ENCODE results near the gene CEPT1.

Gene CEPT1

DNA sequence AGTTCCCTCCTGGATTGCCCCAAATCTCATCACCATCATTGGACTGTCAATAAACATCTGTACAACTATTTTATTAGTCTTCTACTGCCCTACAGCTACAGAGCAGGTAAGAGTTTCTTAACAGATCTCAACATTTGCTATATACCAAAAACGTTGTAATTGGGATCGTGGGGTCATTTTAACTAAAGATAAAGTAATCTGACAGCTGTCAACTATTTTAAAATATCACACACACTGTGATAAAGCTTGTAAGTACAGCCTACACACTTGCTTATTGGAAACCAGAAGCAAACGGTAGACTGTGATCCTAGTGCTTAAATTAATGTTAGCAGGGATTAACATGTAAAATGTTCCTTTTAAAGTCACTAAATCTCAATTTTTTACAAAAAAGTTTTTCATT is 7.9 kb downstream of the CEPT1 start:
- DNase-seq: no peak

- no peak for DNase-seq
These were observed 8.4 kb downstream of the CEPT1 start for GRCh38 chr1:111148376-111148881.

- DNase-seq: no peak
These were observed 11.8 kb downstream of the CEPT1 start for GRCh38 chr1:111151838-111152237.

GRCh38 chr1:111154021-111154999 is 14.3 kb downstream of the CEPT1 start:
- no peak for DNase-seq

DNA sequence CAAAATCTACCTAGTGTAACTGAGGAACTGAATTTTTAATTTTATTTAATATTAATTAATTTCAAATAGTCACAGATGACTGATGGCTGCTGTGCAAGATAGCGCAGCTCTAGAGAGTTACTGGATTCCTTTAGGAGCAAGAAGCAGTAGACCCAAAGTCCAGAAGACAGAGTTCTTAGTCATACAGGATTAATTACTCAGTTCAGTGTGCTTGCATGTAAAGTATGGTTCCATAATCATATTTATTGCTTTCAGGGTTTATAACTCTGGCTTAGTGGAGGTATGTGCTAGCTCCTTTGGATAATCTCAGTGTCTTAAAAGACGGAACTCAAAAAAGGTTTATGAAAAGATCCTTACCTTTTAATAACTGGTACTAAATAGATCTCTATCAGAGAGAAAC is 17.4 kb downstream of the CEPT1 start:
- no peak for DNase-seq

DNA sequence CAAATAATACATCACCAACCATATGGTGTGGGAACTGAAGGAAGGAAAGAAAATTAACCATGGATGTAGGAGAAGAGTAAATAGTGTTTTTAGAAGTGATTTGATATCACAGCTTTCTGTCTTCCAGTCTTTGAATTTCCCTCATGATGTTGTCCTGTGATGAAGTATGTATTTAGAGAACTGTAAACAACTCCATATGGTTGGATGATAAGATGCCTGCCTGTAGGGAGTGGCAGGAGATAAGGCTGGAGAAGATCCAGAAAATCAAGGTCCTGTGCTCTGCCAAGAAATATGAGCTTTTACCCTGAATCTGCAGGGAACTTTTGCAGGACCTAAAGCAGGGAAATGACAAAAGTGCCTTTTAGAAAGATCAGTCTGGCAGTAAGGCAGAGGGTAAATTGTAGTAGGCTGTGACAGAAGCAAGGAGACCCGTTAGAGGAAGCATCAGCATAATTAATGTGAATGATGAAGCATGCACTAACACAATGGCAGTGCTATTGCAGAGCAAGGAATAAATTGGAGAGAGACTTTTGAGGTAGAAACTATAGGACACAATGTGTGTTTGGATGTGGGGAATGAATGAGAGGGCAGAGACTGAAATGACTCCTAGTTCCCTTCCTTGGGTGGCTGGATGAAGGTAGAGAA is 21.9 kb downstream of the CEPT1 start:
- DNase-seq: no peak

- no peak for DNase-seq
These were observed 22.5 kb downstream of the CEPT1 start for GRCh38 chr1:111162488-111162880.

- DNase-seq: no peak
These were observed 23.3 kb downstream of the CEPT1 start for GRCh38 chr1:111163363-111163762.

DNA sequence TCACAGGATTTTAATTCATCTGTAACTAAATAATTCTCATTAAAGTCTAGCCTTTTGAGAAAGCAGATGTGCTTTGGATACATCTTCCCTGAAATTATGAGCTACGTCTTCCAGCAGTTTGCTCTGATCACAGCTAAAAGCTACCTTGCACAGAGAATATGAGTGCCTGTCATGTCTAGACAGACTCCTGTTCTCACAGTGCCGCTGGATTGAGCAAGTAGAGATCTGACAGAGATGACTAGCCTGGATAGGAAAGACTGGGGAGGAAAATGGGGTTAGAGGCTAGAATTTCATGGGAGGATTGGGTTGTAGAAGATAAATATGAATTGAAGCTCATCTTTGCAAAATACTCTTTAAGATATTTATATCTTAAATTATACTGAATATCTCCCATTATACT is 24.1 kb downstream of the CEPT1 start:
- no peak for DNase-seq

DNA sequence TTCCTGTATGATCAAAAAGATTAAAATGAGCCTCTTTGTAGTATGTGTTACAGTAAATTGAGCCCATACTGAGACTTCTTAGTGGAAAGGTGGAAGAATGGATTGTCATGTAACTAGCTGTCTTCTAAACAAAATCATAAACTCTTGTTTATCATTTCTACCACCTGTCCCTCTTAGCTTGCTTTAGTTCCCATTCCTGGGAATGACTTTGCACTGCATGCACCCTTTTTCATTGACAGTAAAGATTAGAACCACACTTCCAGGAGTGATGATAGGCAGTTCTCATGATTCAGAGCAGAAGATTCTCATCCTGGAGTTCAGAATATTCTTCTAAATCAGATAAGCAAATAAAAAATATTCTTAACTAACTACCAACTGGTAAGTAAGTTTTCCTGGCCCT is 32.4 kb downstream of the CEPT1 start:
- DNase-seq: no peak

- no peak for DNase-seq
These were observed 34.0 kb downstream of the CEPT1 start for GRCh38 chr1:111174070-111174469.

- DNase-seq: no peak
These were observed 35.3 kb downstream of the CEPT1 start for GRCh38 chr1:111175349-111175748.

- no peak for DNase-seq
These were observed 36.7 kb downstream of the CEPT1 start for GRCh38 chr1:111176678-111177077.

- DNase-seq: no peak
These were observed 40.0 kb downstream of the CEPT1 start for GRCh38 chr1:111179968-111180533.

DNA sequence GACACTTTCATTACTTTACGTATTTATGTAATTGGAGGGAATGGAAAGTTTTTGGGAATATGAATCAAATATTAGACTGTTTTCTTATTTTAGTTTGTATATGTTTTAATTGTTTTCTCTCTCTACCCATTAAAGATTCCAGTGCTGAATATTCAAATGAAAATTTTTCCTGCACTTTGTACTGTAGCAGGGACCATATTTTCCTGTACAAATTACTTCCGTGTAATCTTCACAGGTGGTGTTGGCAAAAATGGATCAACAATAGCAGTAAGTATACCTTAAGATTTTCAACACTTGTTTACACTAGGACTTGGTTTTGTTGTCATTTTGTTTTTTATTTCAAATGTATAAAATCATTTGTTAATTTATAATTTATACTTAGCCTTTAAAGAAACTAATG is 42.0 kb downstream of the CEPT1 start:
- DNase-seq: no peak

GRCh38 chr1:111183308-111184069 is 43.5 kb downstream of the CEPT1 start:
- DNase-seq: no peak

DNA sequence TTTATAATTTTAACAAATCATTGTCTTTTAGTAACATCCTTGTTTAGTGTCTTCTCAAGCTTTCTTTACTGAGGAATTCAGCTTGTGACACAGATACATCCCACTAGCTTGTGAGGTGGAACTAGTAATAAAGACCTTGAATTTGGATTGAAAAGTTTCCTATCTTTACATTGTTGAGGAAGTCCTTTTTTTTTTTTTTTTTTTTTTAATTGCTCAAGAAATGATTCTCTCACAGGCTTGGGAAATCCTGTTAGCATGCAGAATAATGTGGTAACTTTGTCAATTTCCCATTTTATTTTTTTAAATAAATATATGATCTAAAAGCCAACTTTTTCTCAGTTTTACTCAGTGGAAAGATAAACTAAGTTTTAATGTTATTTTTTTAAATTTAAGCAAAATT is 44.6 kb downstream of the CEPT1 start:
- DNase-seq: no peak

DNA sequence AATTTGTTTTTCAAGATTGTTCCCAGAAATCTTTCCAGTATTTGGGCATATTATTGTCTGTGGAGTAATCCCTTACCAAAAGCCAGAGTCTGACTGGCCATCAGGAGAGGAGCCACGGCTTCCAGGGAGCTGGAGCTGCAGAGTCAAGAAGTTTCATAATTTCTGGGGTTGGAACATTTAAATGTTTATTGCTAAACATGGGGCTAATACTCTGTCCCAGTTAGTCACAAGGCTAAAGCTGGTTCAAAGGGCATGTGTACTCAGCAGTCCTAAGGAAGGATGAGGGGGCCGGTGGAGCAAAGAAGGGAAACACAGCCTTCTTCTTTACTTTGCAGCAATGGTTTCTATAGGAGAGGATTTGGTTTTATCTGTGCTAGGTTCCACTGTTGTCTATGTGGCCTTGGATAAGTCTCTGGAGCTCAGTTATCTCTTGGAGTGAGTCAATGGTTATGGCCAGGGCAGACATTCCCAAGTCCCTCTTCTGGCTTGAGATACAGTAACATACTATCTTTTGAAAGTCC is 51.0 kb downstream of the CEPT1 start:
- DNase-seq: no peak

DNA sequence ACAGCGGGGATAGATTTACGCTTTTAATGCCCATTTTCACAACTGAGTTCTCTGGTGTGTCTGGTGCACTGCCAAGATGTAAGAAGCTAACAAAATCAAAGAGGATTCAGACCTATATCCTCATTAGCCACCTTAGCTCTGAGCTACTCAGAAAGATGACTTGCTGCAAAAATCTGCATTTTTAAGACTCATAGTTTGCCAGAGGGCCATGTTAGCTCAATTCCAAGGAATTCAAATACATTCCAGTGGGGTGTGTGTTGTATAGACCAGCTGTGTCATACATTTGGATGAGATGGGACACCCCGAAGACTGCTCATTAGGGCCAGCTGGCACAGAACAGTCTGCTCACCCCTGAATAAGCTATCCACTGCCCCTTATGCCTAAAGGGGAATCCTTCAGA is 51.5 kb downstream of the CEPT1 start:
- no peak for DNase-seq

GRCh38 chr1:111192074-111192473 is 52.1 kb downstream of the CEPT1 start:
- no peak for DNase-seq

- no peak for DNase-seq
These were observed 52.9 kb downstream of the CEPT1 start for GRCh38 chr1:111192658-111193519.

All from stimulated activated CD4-positive, alpha-beta T cell treated with anti-CD3 and anti-CD28 coated beads, Interleukin-4, amount 100 ng/mL, for 24 hours (primary cell).